Astrocyte (in vitro differentiated cells and primary cell): ENCODE data around the gene LGI1. TPM values are rescaled to one million over a fixed set of nuclear protein-coding genes. Genes with fewer than 3 reads are reported as not detected.

Experiments used
- DNase-seq: peaks from one replicate; pipeline ENCODE4 v3.0.0-alpha.2; 2010; ENCODE audit warnings: low read depth
- FAIRE-seq: peaks from 2 replicates; lab custom pipeline; 2011; peaks lifted over from hg19 to GRCh38; lab: Jason Lieb, UNC
- H2AFZ ChIP-seq: 2 replicates; pipeline ENCODE4 v1.6.0; 2012; ENCODE audit warnings: low read depth, low read length, inconsistent platforms
- H3K27ac ChIP-seq: 2 replicates; pipeline ENCODE4 v1.5.1; 2011; ENCODE audit warnings: low read depth, low read length, inconsistent platforms
- H3K27me3 ChIP-seq: 2 replicates; pipeline ENCODE4 v1.6.0; 2011; ENCODE audit warnings: low read length, inconsistent platforms; ENCODE audit not compliant: insufficient read depth
- H3K36me3 ChIP-seq: 2 replicates; pipeline ENCODE4 v1.5.1; 2011; ENCODE audit warnings: low read length, inconsistent platforms; ENCODE audit not compliant: insufficient read depth
- H3K4me1 ChIP-seq: 2 replicates; pipeline ENCODE4 v1.5.1; 2011; ENCODE audit warnings: low read length, inconsistent platforms; ENCODE audit not compliant: insufficient read depth
- H3K4me2 ChIP-seq: 2 replicates; pipeline ENCODE4 v1.6.0; 2012; ENCODE audit warnings: low read length, inconsistent platforms
- H3K4me3 ChIP-seq: 2 replicates; pipeline ENCODE4 v1.5.1; 2011; ENCODE audit warnings: low read depth, mild to moderate bottlenecking, low read length, inconsistent platforms; ENCODE audit not compliant: insufficient read depth
- H3K79me2 ChIP-seq: 2 replicates; pipeline ENCODE4 v1.6.0; 2012; ENCODE audit warnings: mild to moderate bottlenecking, low read length, inconsistent platforms; ENCODE audit not compliant: insufficient read depth
- H3K9ac ChIP-seq: 2 replicates; pipeline ENCODE4 v1.6.0; 2012; ENCODE audit warnings: mild to moderate bottlenecking, low read length, inconsistent platforms
- H3K9me3 ChIP-seq: 2 replicates; pipeline ENCODE4 v1.5.1; 2012; ENCODE audit warnings: low read depth, mild to moderate bottlenecking, low read length, inconsistent platforms; ENCODE audit not compliant: insufficient read depth
- H4K20me1 ChIP-seq: 2 replicates; pipeline ENCODE4 v1.6.0; 2012; ENCODE audit warnings: low read length, inconsistent platforms; ENCODE audit not compliant: insufficient read depth
- H3K27ac Mint-ChIP-seq: one replicate; pipeline ENCODE4 v1.8.0; 2021; ENCODE audit warnings: mild to moderate bottlenecking, mixed read lengths; ENCODE audit not compliant: unreplicated experiment
- H3K27me3 Mint-ChIP-seq: one replicate; pipeline ENCODE4 v1.8.0; 2021; ENCODE audit warnings: low read depth, mixed read lengths; ENCODE audit not compliant: unreplicated experiment
- H3K36me3 Mint-ChIP-seq: one replicate; pipeline ENCODE4 v1.8.0; 2021; ENCODE audit warnings: low read depth, mixed read lengths; ENCODE audit not compliant: unreplicated experiment
- H3K4me1 Mint-ChIP-seq: one replicate; pipeline ENCODE4 v1.8.0; 2021; ENCODE audit warnings: low read depth, mixed read lengths; ENCODE audit not compliant: unreplicated experiment
- H3K4me3 Mint-ChIP-seq: one replicate; pipeline ENCODE4 v1.8.0; 2021; ENCODE audit warnings: mild to moderate bottlenecking, moderate library complexity, mixed read lengths; ENCODE audit not compliant: unreplicated experiment
- H3K9me3 Mint-ChIP-seq: one replicate; pipeline ENCODE4 v1.8.0; 2021; ENCODE audit warnings: mild to moderate bottlenecking, mixed read lengths; ENCODE audit not compliant: unreplicated experiment
- CTCF ChIP-seq: IDR thresholded peaks from 2 replicates; pipeline ENCODE4 v1.5.1; 2011; ENCODE audit warnings: low read depth, mild to moderate bottlenecking, inconsistent platforms, low read length, moderate library complexity; ENCODE audit not compliant: insufficient read depth
- EZH2 ChIP-seq: IDR thresholded peaks from 2 replicates; pipeline ENCODE4 v1.6.1; 2012; ENCODE audit warnings: mild to moderate bottlenecking, low read length, inconsistent platforms; ENCODE audit not compliant: insufficient read depth
- total RNA-seq: library from RNA; stranded (reverse); gene quantifications from 2 replicates; pipeline ENCODE4 v1.2.1, GENCODE V29; 2021

The LGI1 gene
- total RNA-seq, 1 donor from 2014 or later = 2.0 TPM

DNA sequence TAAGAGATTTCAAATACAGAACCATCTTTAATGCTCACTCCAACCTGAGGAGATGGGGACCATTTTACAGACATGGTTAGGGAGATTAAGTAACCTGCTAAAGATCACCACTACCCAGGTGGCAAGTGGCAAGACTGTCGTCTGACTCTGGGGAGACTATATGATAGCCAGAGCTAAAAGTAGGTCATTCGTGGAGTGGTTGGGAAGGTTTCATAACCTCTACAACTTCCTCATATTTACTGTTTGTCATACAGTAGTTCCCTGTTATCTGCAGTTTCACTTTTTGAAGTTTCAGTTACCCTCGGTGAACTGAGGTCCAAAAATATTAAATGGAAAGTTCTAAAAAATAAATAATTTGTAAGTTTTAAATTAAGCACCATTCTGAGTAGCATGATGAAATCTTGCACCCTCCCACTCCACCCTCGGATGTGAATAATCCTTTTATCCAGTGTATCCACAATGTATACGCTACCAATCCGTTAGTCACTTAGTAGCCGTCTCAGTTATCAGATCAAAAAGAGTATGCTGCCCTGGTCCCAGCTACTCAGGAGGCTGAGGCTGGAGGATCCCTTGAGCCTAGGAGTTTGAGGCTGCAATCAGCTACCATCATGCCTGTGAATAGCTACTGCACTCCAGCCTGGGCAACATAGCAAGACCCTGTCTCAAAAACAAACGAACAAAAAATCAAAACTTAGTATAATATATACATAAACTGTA, 14.9 kb upstream of the LGI1 start:
- H3K27ac Mint-ChIP-seq = no peak overlapping the region
- Histone ChIP-seq H2AFZ (no peak overlapping the region), H3K4me2 (no peak overlapping the region), H3K27me3 (peaks cover 4% of the 10 kb centered on the region), H3K9me3 (no peaks in the 10 kb centered on the region), H3K36me3 (no peaks in the 10 kb centered on the region), H3K79me2 (no peaks in the 10 kb centered on the region), H3K9ac (no peak overlapping the region), H3K4me3 (no peak overlapping the region), H4K20me1 (no peaks in the 10 kb centered on the region), H3K27ac (no peak overlapping the region), H3K4me1 (peaks cover 8% of the 10 kb centered on the region)
- FAIRE-seq (no peak), DNase-seq (no peak)
- no peaks in the 10 kb centered on the region for H3K36me3 Mint-ChIP-seq
- H3K9me3 Mint-ChIP-seq = no peaks in the 10 kb centered on the region
- peaks cover under 1% of the 10 kb centered on the region for H3K4me1 Mint-ChIP-seq
- no peak for TF ChIP-seq EZH2
- TF ChIP-seq CTCF = no peak
- peaks cover 2% of the 10 kb centered on the region for H3K27me3 Mint-ChIP-seq
- no peak overlapping the region for H3K4me3 Mint-ChIP-seq

- peak overlapping the region; percentile 6 for H2AFZ ChIP-seq
- no peaks in the 10 kb centered on the region for H3K27me3 Mint-ChIP-seq
- H3K27ac Mint-ChIP-seq = peak overlapping the region; percentile 58
Observed at GRCh38 chr10:93745408-93746065, 12.2 kb upstream of the LGI1 start.

More at GRCh38 chr10:93745408-93746065, 12.2 kb upstream of the LGI1 start:
- no peak for FAIRE-seq
- H3K36me3 Mint-ChIP-seq = no peaks in the 10 kb centered on the region
- H3K9me3 Mint-ChIP-seq = no peaks in the 10 kb centered on the region
- Histone ChIP-seq H3K27me3 (no peaks in the 10 kb centered on the region), H3K9ac (no peak overlapping the region), H4K20me1 (no peaks in the 10 kb centered on the region), H3K36me3 (no peaks in the 10 kb centered on the region), H3K4me3 (no peak overlapping the region), H3K27ac (no peak overlapping the region), H3K79me2 (no peaks in the 10 kb centered on the region), H3K9me3 (no peaks in the 10 kb centered on the region), H3K4me2 (no peak overlapping the region), H3K4me1 (peaks cover 12% of the 10 kb centered on the region)
- DNase-seq = no peak
- no peak overlapping the region for H3K4me3 Mint-ChIP-seq
- TF ChIP-seq EZH2 (no peak), CTCF (peak; percentile 31)
- peaks cover 5% of the 10 kb centered on the region for H3K4me1 Mint-ChIP-seq
